ENCODE results near the gene TSPAN2. TPM values are rescaled to one million over a fixed set of nuclear protein-coding genes. Genes with fewer than 3 reads are reported as not detected.

Gene TSPAN2
- total RNA-seq, 1 donor from 2014 or later: 4.3 TPM

- peak in 1 of 2 donors; percentile 11 for ATAC-seq
- no peaks in the 10 kb centered on the region for H3K27me3 ChIP-seq (ENCODE audit: low read depth)
- H3K4me3 ChIP-seq: no peak overlapping the region
- TF ChIP-seq CTCF (IDR thresholded peaks at IDR 0.05): no peak
- no peak for DNase-seq
- no peaks in the 10 kb centered on the region for H3K36me3 ChIP-seq
- H3K27ac ChIP-seq: no peak overlapping the region
- intact Hi-C loops (cut with DNase I): loop anchor here (10.0 kb wide), 1 partner anchor 459 kb away; no protein-coding TSS in a partner anchor
- no peaks in the 10 kb centered on the region for H3K4me1 ChIP-seq
- H3K9me3 ChIP-seq: no peaks in the 10 kb centered on the region
Observed at GRCh38 chr1:115136106-115136505, 46.8 kb upstream of the TSPAN2 start.

DNA sequence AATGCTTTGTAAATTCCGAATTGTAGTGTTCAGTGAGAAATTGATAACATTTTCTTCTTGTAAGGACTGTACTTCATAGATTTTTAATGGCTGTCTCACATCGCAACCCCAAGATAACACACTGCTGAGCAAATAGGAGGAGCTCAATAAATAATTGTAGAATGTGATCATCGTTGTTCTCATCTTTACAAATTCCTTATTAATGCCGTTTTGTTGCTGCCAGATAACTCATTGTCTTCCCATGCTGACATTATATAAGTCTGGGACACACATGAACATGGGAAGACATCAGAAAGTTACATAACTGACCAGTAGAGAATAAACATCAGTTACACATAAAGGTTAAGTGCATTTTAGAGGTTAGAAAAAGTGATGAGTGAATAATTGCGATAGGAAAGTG lies 46.4 kb upstream of the TSPAN2 start:
- no peak for TF ChIP-seq CTCF (IDR thresholded peaks at IDR 0.05)
- ATAC-seq: no peak
- Histone ChIP-seq H3K36me3 (no peaks in the 10 kb centered on the region), H3K4me1 (no peaks in the 10 kb centered on the region), H3K27ac (no peak overlapping the region), H3K9me3 (no peaks in the 10 kb centered on the region), H3K27me3 (ENCODE audit: low read depth) (no peaks in the 10 kb centered on the region), H3K4me3 (no peak overlapping the region)
- intact Hi-C loops (cut with DNase I): loop anchor here (10.0 kb wide), 1 partner anchor 459 kb away; no protein-coding TSS in a partner anchor
- DNase-seq: no peak

GRCh38 chr1:115134850-115135480 lies 45.7 kb upstream of the TSPAN2 start:
- DNase-seq (no peak), ATAC-seq (no peak)
- H3K36me3 ChIP-seq: no peaks in the 10 kb centered on the region
- intact Hi-C loops (cut with DNase I): loop anchor here (10.0 kb wide), 1 partner anchor 460 kb away; no protein-coding TSS in a partner anchor
- H3K9me3 ChIP-seq: no peaks in the 10 kb centered on the region
- no peak for TF ChIP-seq CTCF (IDR thresholded peaks at IDR 0.05)
- H3K4me3 ChIP-seq: no peak overlapping the region
- no peaks in the 10 kb centered on the region for H3K27me3 ChIP-seq (ENCODE audit: low read depth)
- H3K4me1 ChIP-seq: no peaks in the 10 kb centered on the region
- no peak overlapping the region for H3K27ac ChIP-seq

GRCh38 chr1:115134231-115134630 lies 44.9 kb upstream of the TSPAN2 start:
- no peaks in the 10 kb centered on the region for H3K27me3 ChIP-seq (ENCODE audit: low read depth)
- no peak for TF ChIP-seq CTCF (IDR thresholded peaks at IDR 0.05)
- DNase-seq (no peak), ATAC-seq (no peak)
- H3K4me1 ChIP-seq: no peaks in the 10 kb centered on the region
- H3K9me3 ChIP-seq: no peaks in the 10 kb centered on the region
- no peaks in the 10 kb centered on the region for H3K36me3 ChIP-seq
- intact Hi-C loops (cut with DNase I): loop anchor here (10.0 kb wide), 1 partner anchor 461 kb away; no protein-coding TSS in a partner anchor
- H3K4me3 ChIP-seq: no peak overlapping the region
- H3K27ac ChIP-seq: no peak overlapping the region

GRCh38 chr1:115133440-115133839 lies 44.1 kb upstream of the TSPAN2 start:
- no peak for ATAC-seq
- no peaks in the 10 kb centered on the region for H3K27me3 ChIP-seq (ENCODE audit: low read depth)
- H3K9me3 ChIP-seq: no peaks in the 10 kb centered on the region
- intact Hi-C loops (cut with DNase I): loop anchor here (10.0 kb wide), 1 partner anchor 461 kb away; no protein-coding TSS in a partner anchor
- no peaks in the 10 kb centered on the region for H3K4me1 ChIP-seq
- H3K27ac ChIP-seq: no peak overlapping the region
- H3K36me3 ChIP-seq: no peaks in the 10 kb centered on the region
- no peak overlapping the region for H3K4me3 ChIP-seq
- no peak for TF ChIP-seq CTCF (IDR thresholded peaks at IDR 0.05)
- DNase-seq: no peak

Data from lower lobe of right lung (tissue), 2 donors.